ENCODE data around the gene RNF222.
"Not testable (repeated sequence)": the region's sequence is repeated elsewhere in the genome, so short reads cannot be mapped to it uniquely, and the experiment has no call there.

RNF222 gene

GRCh38 chr17:8412089-8412488, 14.5 kb upstream of the RNF222 start:
- no peak for DNase-seq

- no peak for DNase-seq
Observed at GRCh38 chr17:8410883-8411238, 13.2 kb upstream of the RNF222 start.

- peak in 54 of 56 donors; percentile 27 to 91 (median 69) for DNase-seq
Observed at GRCh38 chr17:8409966-8410882, 12.6 kb upstream of the RNF222 start.

- no peak for DNase-seq
Observed at GRCh38 chr17:8408371-8408770, 10.7 kb upstream of the RNF222 start.

GRCh38 chr17:8406174-8406573, 8.5 kb upstream of the RNF222 start:
- no peak for DNase-seq

- DNase-seq, result no peak
Observed at GRCh38 chr17:8405499-8406016, 7.9 kb upstream of the RNF222 start.

- DNase-seq, result no peak
Observed at GRCh38 chr17:8402921-8403536, 5.4 kb upstream of the RNF222 start.

- no peak for DNase-seq
Observed at GRCh38 chr17:8401107-8401506, 3.5 kb upstream of the RNF222 start.

GRCh38 chr17:8398980-8399379, 1.4 kb upstream of the RNF222 start:
- no peak for DNase-seq

- DNase-seq, result not testable (repeated sequence)
Observed at GRCh38 chr17:8394497-8394896, 3.1 kb downstream of the RNF222 start.

GRCh38 chr17:8393470-8394231, 4.0 kb downstream of the RNF222 start:
- DNase-seq, result no peak

GRCh38 chr17:8392674-8393469, 4.8 kb downstream of the RNF222 start:
- DNase-seq, result no peak

GRCh38 chr17:8392274-8392673, 5.4 kb downstream of the RNF222 start:
- DNase-seq, result no peak

- no peak for DNase-seq
Observed at GRCh38 chr17:8391711-8392110, 5.9 kb downstream of the RNF222 start.

GRCh38 chr17:8387914-8388651, 9.5 kb downstream of the RNF222 start:
- no peak for DNase-seq

- DNase-seq, result no peak
Observed at GRCh38 chr17:8386841-8387240, 10.8 kb downstream of the RNF222 start.

GRCh38 chr17:8384801-8385378, 12.7 kb downstream of the RNF222 start:
- DNase-seq, result no peak

- peak; percentile 77 to 98 (median 92) for DNase-seq
Observed at GRCh38 chr17:8383143-8383822, 14.3 kb downstream of the RNF222 start, which contains the start of gene RPL26. Gene RPL26, minus strand, starts transcription at chr17:8383193. Its CDS starts 883 bp downstream, at chr17:8382310.

GRCh38 chr17:8382880-8383142, 14.8 kb downstream of the RNF222 start:
- no peak for DNase-seq

All from amygdala (tissue), 56 donors.